SK-N-SH (cell line): ENCODE data around the gene MYO5C. TPM values are rescaled to one million over a fixed set of nuclear protein-coding genes. Genes with fewer than 3 reads are reported as not detected.

Source experiments
- CTCF ChIA-PET: fragments of 300-600, 350-600 bp; formaldehyde crosslinking; extraction: SDS; loops from one replicate; lab custom pipeline; 2021; lab: Yijun Ruan, JAX
- POLR2A ChIA-PET: fragments of 350-600 bp; sonication (Branson Sonifier 250); formaldehyde crosslinking; extraction: SDS; loops from one replicate; lab custom pipeline; 2020; ENCODE audit warnings: antibody characterized with exemption, inconsistent platforms; lab: Yijun Ruan, JAX
- DNase-seq: peaks from one replicate; pipeline ENCODE4 v3.0.0; 2012
- H2AFZ ChIP-seq: fragments of 200-600 bp; sonication (generic); 2 replicates; pipeline ENCODE4 v1.8.1; 2016; ENCODE audit warnings: antibody characterized with exemption, mild to moderate bottlenecking, low read depth
- H3F3A ChIP-seq: fragments of 200-600 bp; sonication (generic); replicated peaks from 2 replicates; pipeline ENCODE3; 2016; ENCODE audit warnings: antibody characterized with exemption, mild to moderate bottlenecking; ENCODE audit not compliant: insufficient read depth
- H3K27ac ChIP-seq, 2 experiments: fragments of 200-500 bp in 1 of 2; fragments of 200-600 bp in 1 of 2; sonication (Bioruptor generic) in 1 of 2; sonication (generic), shearing (Covaris generic) in 1 of 2; 2 replicates each; pipeline versions ENCODE4 v1.5.1 to v1.6.1; 2014 to 2016; ENCODE audit warnings: low read depth in 2 of 2, inconsistent platforms in 1 of 2, low read length in 1 of 2, mild to moderate bottlenecking in 1 of 2, mixed read lengths in 1 of 2
- H3K27me3 ChIP-seq: fragments of 200-600 bp; sonication (generic), shearing (Covaris generic); 2 replicates; pipeline ENCODE4 v1.6.1; 2016; ENCODE audit warnings: mixed run types; ENCODE audit not compliant: insufficient read depth
- H3K36me3 ChIP-seq, 2 experiments: fragments of 200-500 bp in 1 of 2; fragments of 200-600 bp in 1 of 2; sonication (Bioruptor generic) in 1 of 2; sonication (generic) in 1 of 2; replicated peaks in 1 of 2; 2 replicates each; pipeline versions ENCODE3 to v1.5.1; 2014 to 2016; ENCODE audit warnings: low read length in 1 of 2, mild to moderate bottlenecking in 1 of 2; ENCODE audit not compliant: insufficient read depth in 2 of 2, control insufficient read depth in 1 of 2
- H3K4me1 ChIP-seq, 2 experiments: fragments of 200-500 bp in 1 of 2; fragments of 200-600 bp in 1 of 2; sonication (Bioruptor generic) in 1 of 2; sonication (generic), shearing (Covaris generic) in 1 of 2; 2 replicates each; pipeline versions ENCODE4 v1.5.1 to v1.6.1; 2014 to 2016; ENCODE audit warnings: low read depth in 1 of 2, low read length in 1 of 2, mixed run types in 1 of 2; ENCODE audit not compliant: insufficient read depth in 2 of 2, control insufficient read depth in 1 of 2
- H3K4me2 ChIP-seq: fragments of 200-600 bp; sonication (generic), shearing (Covaris generic); 2 replicates; pipeline ENCODE4 v1.6.1; 2017; ENCODE audit warnings: mixed run types
- H3K4me3 ChIP-seq, 2 experiments: fragments of 200-500 bp in 1 of 2; fragments of 200-600 bp in 1 of 2; sonication (Bioruptor generic) in 1 of 2; sonication (generic), shearing (Covaris generic) in 1 of 2; 2 replicates each; pipeline versions ENCODE4 v1.5.1 to v1.8.1; 2014 to 2016; ENCODE audit warnings: low read depth in 2 of 2, inconsistent platforms in 1 of 2, low read length in 1 of 2, mild to moderate bottlenecking in 1 of 2, mixed read lengths in 1 of 2, moderate library complexity in 1 of 2
- H3K79me2 ChIP-seq: fragments of 200-600 bp; sonication (generic); 2 replicates; pipeline ENCODE4 v1.8.1; 2017; ENCODE audit warnings: mild to moderate bottlenecking; ENCODE audit not compliant: insufficient read depth
- H3K9ac ChIP-seq: fragments of 200-600 bp; sonication (generic); 2 replicates; pipeline ENCODE4 v1.6.1; 2017; ENCODE audit warnings: mixed run types
- H3K9me2 ChIP-seq: fragments of 200-600 bp; sonication (generic); 2 replicates; pipeline ENCODE4 v1.6.1; 2017; ENCODE audit warnings: mixed run types
- H3K9me3 ChIP-seq: fragments of 200-600 bp; sonication (generic); 2 replicates; pipeline ENCODE4 v1.6.1; 2017; ENCODE audit warnings: mixed run types, mild to moderate bottlenecking, moderate library complexity
- H4K20me1 ChIP-seq: fragments of 200-600 bp; sonication (generic); 2 replicates; pipeline ENCODE4 v1.6.1; 2017; ENCODE audit warnings: mild to moderate bottlenecking, mixed run types; ENCODE audit not compliant: insufficient read depth
- CTCF ChIP-seq: fragments of 200-600 bp; sonication (generic); IDR thresholded peaks from 2 replicates; pipeline ENCODE4 v1.6.1; 2017; ENCODE audit warnings: antibody characterized with exemption, mild to moderate bottlenecking, moderate library complexity
- EP300 ChIP-seq, 2 experiments: IDR thresholded peaks; 2 replicates each; pipeline versions ENCODE4 v1.4.0 to v1.6.1; 2012; ENCODE audit warnings: borderline replicate concordance in 1 of 2, low read depth in 1 of 2, low read length in 1 of 2
- EZH2phosphoT487 ChIP-seq: fragments of 200-600 bp; sonication (generic); IDR thresholded peaks from 2 replicates; pipeline ENCODE4 v1.6.1; 2017; ENCODE audit warnings: low read depth, mixed run types, mild to moderate bottlenecking, antibody characterized with exemption, moderate library complexity, borderline replicate concordance
- FOXM1 ChIP-seq: IDR thresholded peaks from 2 replicates; pipeline ENCODE4 v1.4.0; 2012; ENCODE audit warnings: low read depth, mild to moderate bottlenecking
- IRF3 ChIP-seq: fragments of 150-350 bp; IDR thresholded peaks from 2 replicates; pipeline ENCODE4 v1.6.1; 2016; ENCODE audit warnings: mild to moderate bottlenecking, low read depth, low read length
- NFIC ChIP-seq: IDR thresholded peaks from 2 replicates; pipeline ENCODE4 v1.4.0; 2012; ENCODE audit warnings: borderline replicate concordance
- POLR2AphosphoS5 ChIP-seq: IDR thresholded peaks from 2 replicates; pipeline ENCODE4 v1.6.1; 2012; ENCODE audit warnings: low read depth, low read length
- RAD21 ChIP-seq: IDR thresholded peaks from 2 replicates; pipeline ENCODE4 v1.6.1; 2012; ENCODE audit warnings: mild to moderate bottlenecking, low read length
- RFX5 ChIP-seq: IDR thresholded peaks from 2 replicates; pipeline ENCODE4 v1.6.1; 2012; ENCODE audit warnings: mild to moderate bottlenecking, improper control_type of control experiment, low read length
- TAF1 ChIP-seq: IDR thresholded peaks from 2 replicates; pipeline ENCODE4 v1.6.1; 2012; ENCODE audit warnings: low read depth, mild to moderate bottlenecking, low read length, moderate library complexity, borderline replicate concordance
- TCF12 ChIP-seq: IDR thresholded peaks from 2 replicates; pipeline ENCODE4 v1.4.0; 2012
- USF1 ChIP-seq: IDR thresholded peaks from 2 replicates; pipeline ENCODE4 v1.4.0; 2012; ENCODE audit warnings: low read depth, borderline replicate concordance
- YY1 ChIP-seq: IDR thresholded peaks from 2 replicates; pipeline ENCODE4 v1.4.0; 2012; ENCODE audit warnings: low read depth, mild to moderate bottlenecking
- ZBTB33 ChIP-seq: IDR thresholded peaks from 2 replicates; pipeline ENCODE4 v1.4.0; 2012; ENCODE audit warnings: low read depth, borderline replicate concordance
- WGBS: methylation state at CpG from one replicate; pipeline ENCODE4 v1.1.6; 2017; ENCODE audit warnings: low lambda C conversion rate; 5-methylcytosine and 5-hydroxymethylcytosine counted together
- polyA plus RNA-seq, 3 experiments: library from polyadenylated mRNA; depleted of rRNA; stranded (reverse); fragments of >200 nt; gene quantifications; 2 replicates each; pipeline ENCODE4 v1.2.3, GENCODE V29; 2012

MYO5C gene
- polyA plus RNA-seq, 1 of the 3 experiments (the other 2 are of a cell fraction): 0.99 TPM

GRCh38 chr15:52225230-52225629 is 70.4 kb downstream of the MYO5C start:
- Histone ChIP-seq H3K36me3 (no peaks in the 10 kb centered on the region), H3K9ac (no peak overlapping the region), H3K9me2 (no peaks in the 10 kb centered on the region), H3K4me1 (no peaks in the 10 kb centered on the region), H3F3A (peaks cover 5% of the 10 kb centered on the region), H2AFZ (no peak overlapping the region), H3K4me2 (no peak overlapping the region), H3K27me3 (no peaks in the 10 kb centered on the region), H3K4me3 (no peak overlapping the region), H4K20me1 (no peaks in the 10 kb centered on the region), H3K79me2 (no peaks in the 10 kb centered on the region), H3K9me3 (no peaks in the 10 kb centered on the region), H3K27ac (no peak overlapping the region)
- no peak for DNase-seq
- 85% methylated on average over 8 of the region's 8 CpGs for whole genome bisulfite sequencing
- ChIA-PET CTCF (interaction anchor here (1.6 to 4.6 kb wide), 5 partner anchors 8 to 31 kb away, joined by 5 to 28 read pairs (median 19); no protein-coding TSS in a partner anchor), POLR2A (interaction anchor here (0.5 kb wide), 1 partner anchor 83 kb away, joined by 4 read pairs; no protein-coding TSS in a partner anchor)
- TF ChIP-seq RAD21: no peak
- no peak for TF ChIP-seq YY1
- TF ChIP-seq FOXM1: no peak

- no peak for DNase-seq
- no peak overlapping the region for H2AFZ ChIP-seq
- no peak overlapping the region for H3K9ac ChIP-seq
- no peaks in the 10 kb centered on the region for H3K36me3 ChIP-seq
- no peak overlapping the region for H3K4me3 ChIP-seq
- no peaks in the 10 kb centered on the region for H3K4me1 ChIP-seq
- H3K27me3 ChIP-seq: no peaks in the 10 kb centered on the region
- no peaks in the 10 kb centered on the region for H3K9me3 ChIP-seq
- WGBS: 93% methylated on average over 4 of the region's 4 CpGs
- no peaks in the 10 kb centered on the region for H3K79me2 ChIP-seq
- H4K20me1 ChIP-seq: no peaks in the 10 kb centered on the region
- H3K4me2 ChIP-seq: no peak overlapping the region
- no peaks in the 10 kb centered on the region for H3K9me2 ChIP-seq
- no peak overlapping the region for H3K27ac ChIP-seq
- TF ChIP-seq IRF3 (no peak), NFIC (no peak)
- ChIA-PET POLR2A (no interaction called here), CTCF (interaction anchor here (1.6 kb wide), 1 partner anchor 16 kb away, joined by 5 read pairs; no protein-coding TSS in a partner anchor)
- peaks cover 5% of the 10 kb centered on the region for H3F3A ChIP-seq
Observed at GRCh38 chr15:52224211-52224610, 71.4 kb downstream of the MYO5C start.

DNA sequence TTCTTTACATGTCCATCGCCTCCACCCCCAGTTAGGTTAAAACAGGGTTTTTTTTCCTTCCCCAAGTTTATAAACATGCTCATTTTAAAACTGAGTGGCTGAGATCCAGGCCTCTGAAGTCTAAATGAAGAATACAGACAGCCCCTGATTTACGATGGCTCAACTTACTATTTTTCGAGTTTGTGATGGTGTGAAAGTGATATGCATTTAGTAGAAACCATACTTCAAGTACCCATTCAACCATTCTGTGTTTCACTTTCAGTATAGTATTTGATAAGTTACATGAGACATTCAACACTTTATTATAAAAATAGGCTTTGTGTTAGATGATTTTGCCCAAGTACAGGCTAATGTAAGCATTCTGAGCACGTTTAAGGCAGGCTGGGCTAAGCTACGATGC is 73.9 kb downstream of the MYO5C start:
- no peak for DNase-seq
- Histone ChIP-seq H2AFZ (no peak overlapping the region), H3K9me2 (no peaks in the 10 kb centered on the region), H3K79me2 (no peaks in the 10 kb centered on the region), H3K4me1 (no peaks in the 10 kb centered on the region), H3K9me3 (no peaks in the 10 kb centered on the region), H3K4me3 (no peak overlapping the region)
- POLR2A ChIA-PET: no interaction called here
- 91% methylated on average over 5 of the region's 5 CpGs for WGBS
- CTCF ChIA-PET: no interaction called here
- TF ChIP-seq POLR2AphosphoS5 (no peak), RAD21 (no peak), RFX5 (no peak), TAF1 (no peak), ZBTB33 (no peak), FOXM1 (no peak), EP300 (IDR thresholded peaks at IDR 0.05; ENCODE audit: borderline replicate concordance in 1 of 2, low read depth in 1 of 2, low read length in 1 of 2) (no peak), CTCF (no peak), USF1 (no peak), NFIC (no peak), TCF12 (no peak), EZH2phosphoT487 (no peak)
- TF ChIP-seq, all 33 proteins: peak for 0
- no peak overlapping the region for H3K4me2 ChIP-seq
- H3K9ac ChIP-seq: no peak overlapping the region
- H3K27me3 ChIP-seq: no peaks in the 10 kb centered on the region
- H3K27ac ChIP-seq: no peak overlapping the region
- no peaks in the 10 kb centered on the region for H3F3A ChIP-seq
- H4K20me1 ChIP-seq: no peaks in the 10 kb centered on the region
- H3K36me3 ChIP-seq: no peaks in the 10 kb centered on the region
